GM12892 (cell line): ENCODE measurements around the gene ADAMTS2.

ENCODE experiments used
- DNase-seq: peaks from one replicate; pipeline ENCODE4 v3.0.0; 2011; ENCODE audit not compliant: insufficient read length
- FAIRE-seq: peaks from 2 replicates; lab custom pipeline; 2011; peaks lifted over from hg19 to GRCh38; lab: Jason Lieb, UNC
- POLR2A ChIP-seq: IDR thresholded peaks from 2 replicates; pipeline ENCODE4 v1.6.1; 2011; ENCODE audit warnings: low read depth, low read length, control low read depth
- POLR2AphosphoS5 ChIP-seq: IDR thresholded peaks from 2 replicates; pipeline ENCODE4 v1.6.1; 2011; ENCODE audit warnings: low read depth, low read length, control low read depth
- TAF1 ChIP-seq: IDR thresholded peaks from 2 replicates; pipeline ENCODE4 v1.6.1; 2011; ENCODE audit warnings: low read depth, mild to moderate bottlenecking, control low read depth, low read length, borderline replicate concordance

ADAMTS2 gene

GRCh38 chr5:179225387-179225786, 119.9 kb downstream of the ADAMTS2 start:
- TF ChIP-seq POLR2A (no peak), TAF1 (no peak), POLR2AphosphoS5 (no peak)
- no peak for FAIRE-seq

GRCh38 chr5:179224741-179225140, 120.5 kb downstream of the ADAMTS2 start:
- FAIRE-seq (no peak), DNase-seq (no peak)
- TF ChIP-seq TAF1: no peak
- TF ChIP-seq POLR2A: no peak
- no peak for TF ChIP-seq POLR2AphosphoS5

More at GRCh38 chr5:179225387-179225786, 119.9 kb downstream of the ADAMTS2 start:
- no peak for DNase-seq

- FAIRE-seq (no peak), DNase-seq (no peak)
- TF ChIP-seq POLR2AphosphoS5 (no peak), TAF1 (no peak), POLR2A (no peak)
These were observed 121.3 kb downstream of the ADAMTS2 start for GRCh38 chr5:179223961-179224360.

- no peak for TF ChIP-seq POLR2AphosphoS5
- FAIRE-seq (no peak), DNase-seq (no peak)
These were observed 121.7 kb downstream of the ADAMTS2 start for GRCh38 chr5:179223528-179223927.

- FAIRE-seq (no peak), DNase-seq (no peak)
- no peak for TF ChIP-seq POLR2AphosphoS5
- TF ChIP-seq TAF1: no peak
- no peak for TF ChIP-seq POLR2A
These were observed 122.8 kb downstream of the ADAMTS2 start for GRCh38 chr5:179222246-179223017.

- DNase-seq (no peak), FAIRE-seq (no peak)
- TF ChIP-seq POLR2A (no peak), TAF1 (no peak), POLR2AphosphoS5 (no peak)
These were observed 123.4 kb downstream of the ADAMTS2 start for GRCh38 chr5:179221877-179222220.

GRCh38 chr5:179221196-179221876, 123.9 kb downstream of the ADAMTS2 start:
- TF ChIP-seq POLR2AphosphoS5 (no peak), POLR2A (no peak), TAF1 (no peak)
- FAIRE-seq: no peak

GRCh38 chr5:179220716-179221115, 124.5 kb downstream of the ADAMTS2 start:
- TF ChIP-seq POLR2AphosphoS5: no peak
- TF ChIP-seq POLR2A: no peak
- TF ChIP-seq TAF1: no peak
- FAIRE-seq (no peak), DNase-seq (no peak)

More at GRCh38 chr5:179221196-179221876, 123.9 kb downstream of the ADAMTS2 start:
- no peak for DNase-seq

- FAIRE-seq: no peak
- no peak for DNase-seq
- TF ChIP-seq POLR2AphosphoS5: no peak
- no peak for TF ChIP-seq TAF1
- no peak for TF ChIP-seq POLR2A
These were observed 125.3 kb downstream of the ADAMTS2 start for GRCh38 chr5:179219661-179220620.

- FAIRE-seq (no peak), DNase-seq (no peak)
- TF ChIP-seq TAF1 (no peak), POLR2AphosphoS5 (no peak), POLR2A (no peak)
These were observed 126.3 kb downstream of the ADAMTS2 start for GRCh38 chr5:179218943-179219330.
